ENCODE data around the gene SOCS1. TPM values are rescaled to one million over a fixed set of nuclear protein-coding genes. Genes with fewer than 3 reads are reported as not detected.

Gene SOCS1
- total RNA-seq, 1 donor from 2014 or later, result 7.4 TPM

DNA sequence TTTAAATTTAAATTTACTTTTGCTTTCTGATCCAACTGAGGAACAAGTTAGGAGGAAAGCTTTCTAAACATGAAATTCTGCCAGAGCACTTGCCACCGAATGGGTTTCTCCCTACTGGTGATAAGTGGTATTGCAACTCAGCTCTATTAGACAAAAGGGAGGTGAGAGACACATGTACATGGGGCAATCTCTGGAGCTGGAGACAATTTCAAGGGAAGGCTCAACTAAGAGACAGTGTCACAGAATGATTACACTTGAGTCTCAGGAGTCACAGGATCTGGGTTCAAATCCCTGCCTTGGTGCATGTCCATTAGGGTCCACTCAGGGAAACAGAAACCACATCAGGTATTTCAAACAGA lies 37.4 kb downstream of the SOCS1 start:
- Mint-ChIP-seq H3K4me1 (ENCODE audit: unreplicated experiment) (no peaks in the 10 kb centered on the region), H3K36me3 (ENCODE audit: low read depth, unreplicated experiment) (peaks cover 3% of the 10 kb centered on the region), H3K27me3 (ENCODE audit: unreplicated experiment) (peaks cover 5% of the 10 kb centered on the region), H3K9me3 (ENCODE audit: unreplicated experiment) (peaks cover 5% of the 10 kb centered on the region), H3K27ac (ENCODE audit: unreplicated experiment) (no peak overlapping the region), H3K4me3 (ENCODE audit: unreplicated experiment) (no peak overlapping the region)
- DNase-seq (ENCODE audit: low spot score), result no peak
- TF ChIP-seq, protein P1, sequence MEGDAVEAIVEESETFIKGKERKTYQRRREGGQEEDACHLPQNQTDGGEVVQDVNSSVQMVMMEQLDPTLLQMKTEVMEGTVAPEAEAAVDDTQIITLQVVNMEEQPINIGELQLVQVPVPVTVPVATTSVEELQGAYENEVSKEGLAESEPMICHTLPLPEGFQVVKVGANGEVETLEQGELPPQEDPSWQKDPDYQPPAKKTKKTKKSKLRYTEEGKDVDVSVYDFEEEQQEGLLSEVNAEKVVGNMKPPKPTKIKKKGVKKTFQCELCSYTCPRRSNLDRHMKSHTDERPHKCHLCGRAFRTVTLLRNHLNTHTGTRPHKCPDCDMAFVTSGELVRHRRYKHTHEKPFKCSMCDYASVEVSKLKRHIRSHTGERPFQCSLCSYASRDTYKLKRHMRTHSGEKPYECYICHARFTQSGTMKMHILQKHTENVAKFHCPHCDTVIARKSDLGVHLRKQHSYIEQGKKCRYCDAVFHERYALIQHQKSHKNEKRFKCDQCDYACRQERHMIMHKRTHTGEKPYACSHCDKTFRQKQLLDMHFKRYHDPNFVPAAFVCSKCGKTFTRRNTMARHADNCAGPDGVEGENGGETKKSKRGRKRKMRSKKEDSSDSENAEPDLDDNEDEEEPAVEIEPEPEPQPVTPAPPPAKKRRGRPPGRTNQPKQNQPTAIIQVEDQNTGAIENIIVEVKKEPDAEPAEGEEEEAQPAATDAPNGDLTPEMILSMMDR (IDR thresholded peaks at IDR 0.05; ENCODE audit: unreplicated experiment), result peak; percentile 86

DNA sequence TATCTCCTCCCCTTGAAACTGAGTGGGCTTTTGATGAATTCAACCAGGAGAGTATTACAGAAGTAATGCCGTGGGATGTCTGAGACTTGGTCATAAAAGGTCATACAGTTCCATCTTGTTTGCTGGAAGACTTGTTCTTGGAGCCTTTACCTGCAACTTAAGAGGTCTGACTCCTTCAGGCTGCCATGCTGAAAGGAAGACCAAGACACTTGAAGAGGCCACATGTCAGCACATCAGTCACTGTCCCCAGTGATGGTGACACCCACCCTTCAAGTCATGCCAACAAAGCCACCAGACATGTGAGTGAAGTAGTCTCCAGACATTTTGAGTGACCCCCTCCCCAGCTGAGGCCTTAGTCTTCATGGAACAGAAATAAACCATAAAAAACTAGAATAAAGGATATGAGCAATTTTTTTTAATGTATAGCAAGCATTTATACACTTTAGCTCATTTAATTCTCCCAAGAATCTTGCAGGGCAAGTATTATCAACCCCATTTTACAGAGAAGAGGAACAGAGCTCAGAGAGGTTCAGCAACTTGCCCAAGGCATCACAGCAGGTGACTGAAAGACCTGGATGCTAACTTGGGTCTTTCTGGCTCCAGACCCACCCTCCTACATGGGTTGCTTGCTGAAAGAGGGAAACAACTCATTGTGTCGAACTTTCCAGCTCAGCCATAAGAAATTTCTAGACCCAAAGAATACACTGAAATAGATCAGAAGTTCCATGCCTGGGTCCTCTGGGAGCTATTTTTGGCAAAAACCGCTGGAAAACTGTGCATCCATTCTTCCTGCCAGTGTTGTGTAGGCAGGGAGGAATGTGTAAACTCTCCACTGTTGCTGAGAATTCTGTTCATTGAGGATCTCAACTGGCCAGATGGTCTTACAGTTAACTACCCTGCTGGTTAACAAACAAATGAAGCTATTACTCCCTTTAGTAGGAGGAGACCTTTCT lies 38.1 kb downstream of the SOCS1 start:
- H3K27ac Mint-ChIP-seq (ENCODE audit: unreplicated experiment), result no peak overlapping the region
- no peak for DNase-seq (ENCODE audit: low spot score)
- peaks cover 5% of the 10 kb centered on the region for H3K27me3 Mint-ChIP-seq (ENCODE audit: unreplicated experiment)
- TF ChIP-seq, protein P1 (IDR thresholded peaks at IDR 0.05; ENCODE audit: unreplicated experiment), result no peak
- peaks cover 5% of the 10 kb centered on the region for H3K9me3 Mint-ChIP-seq (ENCODE audit: unreplicated experiment)
- H3K4me1 Mint-ChIP-seq (ENCODE audit: unreplicated experiment), result no peaks in the 10 kb centered on the region
- peak overlapping the region; percentile 25 for H3K4me3 Mint-ChIP-seq (ENCODE audit: unreplicated experiment)
- H3K36me3 Mint-ChIP-seq (ENCODE audit: low read depth, unreplicated experiment), result peaks cover 3% of the 10 kb centered on the region

DNA sequence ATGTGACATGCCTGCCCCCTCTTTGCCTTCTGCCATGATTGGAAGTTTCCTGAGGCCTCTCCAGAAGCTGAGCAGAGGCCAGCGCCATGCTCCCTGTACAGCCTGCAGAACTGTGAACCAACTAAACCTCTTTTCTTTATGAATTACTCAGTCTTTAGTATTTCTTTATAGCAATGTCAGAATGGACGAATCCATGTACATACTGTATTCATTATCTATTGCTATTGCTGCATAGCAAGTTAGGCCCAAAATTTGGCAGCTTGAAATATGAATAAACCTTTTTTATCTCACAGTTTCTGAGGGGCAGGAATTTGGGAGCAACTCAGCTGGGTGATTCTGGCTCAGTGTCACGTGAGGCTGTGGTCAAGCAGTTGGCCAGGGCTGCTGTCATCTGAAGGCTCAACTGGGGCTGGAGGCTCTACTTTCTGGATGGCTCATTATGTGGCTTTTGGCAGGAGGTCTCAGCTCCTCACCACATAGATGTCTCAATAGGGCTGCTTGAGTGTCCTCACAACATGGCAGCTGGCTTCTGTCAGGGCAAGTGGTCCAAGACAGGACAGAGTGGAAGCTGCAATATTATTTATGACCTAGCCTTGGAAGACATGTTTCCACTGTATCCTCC lies 40.0 kb downstream of the SOCS1 start:
- Mint-ChIP-seq H3K4me1 (ENCODE audit: unreplicated experiment) (no peaks in the 10 kb centered on the region), H3K27ac (ENCODE audit: unreplicated experiment) (no peak overlapping the region), H3K27me3 (ENCODE audit: unreplicated experiment) (peaks cover 6% of the 10 kb centered on the region), H3K36me3 (ENCODE audit: low read depth, unreplicated experiment) (peaks cover 3% of the 10 kb centered on the region), H3K9me3 (ENCODE audit: unreplicated experiment) (peaks cover 5% of the 10 kb centered on the region), H3K4me3 (ENCODE audit: unreplicated experiment) (no peak overlapping the region)
- DNase-seq (ENCODE audit: low spot score), result no peak
- TF ChIP-seq, protein P1 (IDR thresholded peaks at IDR 0.05; ENCODE audit: unreplicated experiment), result no peak

DNA sequence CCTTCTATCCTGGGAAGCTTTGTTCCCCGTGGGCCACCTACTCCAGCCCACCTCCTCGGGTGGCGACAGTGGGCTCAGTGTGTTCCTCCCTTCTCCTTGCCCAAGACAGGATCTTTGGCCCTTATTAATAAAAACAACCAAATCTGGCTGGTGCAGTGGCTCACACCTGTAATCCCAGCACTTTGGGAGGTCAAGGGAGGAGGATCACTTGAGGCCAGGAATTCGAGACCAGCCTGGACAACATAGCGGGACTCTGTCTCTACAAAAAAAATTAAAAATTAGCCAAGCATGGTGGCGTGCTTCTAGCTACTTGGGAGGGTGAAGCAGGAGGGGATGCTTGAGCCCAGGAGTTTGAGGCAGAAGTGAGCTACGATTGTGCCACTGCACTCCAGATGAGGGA lies 42.2 kb downstream of the SOCS1 start:
- DNase-seq (ENCODE audit: low spot score), result no peak
- TF ChIP-seq, protein P1 (IDR thresholded peaks at IDR 0.05; ENCODE audit: unreplicated experiment), result no peak
- H3K4me3 Mint-ChIP-seq (ENCODE audit: unreplicated experiment), result no peak overlapping the region
- no peak overlapping the region for H3K27ac Mint-ChIP-seq (ENCODE audit: unreplicated experiment)
- peaks cover 5% of the 10 kb centered on the region for H3K9me3 Mint-ChIP-seq (ENCODE audit: unreplicated experiment)
- H3K27me3 Mint-ChIP-seq (ENCODE audit: unreplicated experiment), result peaks cover 6% of the 10 kb centered on the region
- H3K4me1 Mint-ChIP-seq (ENCODE audit: unreplicated experiment), result no peaks in the 10 kb centered on the region
- peaks cover 2% of the 10 kb centered on the region for H3K36me3 Mint-ChIP-seq (ENCODE audit: low read depth, unreplicated experiment)

DNA sequence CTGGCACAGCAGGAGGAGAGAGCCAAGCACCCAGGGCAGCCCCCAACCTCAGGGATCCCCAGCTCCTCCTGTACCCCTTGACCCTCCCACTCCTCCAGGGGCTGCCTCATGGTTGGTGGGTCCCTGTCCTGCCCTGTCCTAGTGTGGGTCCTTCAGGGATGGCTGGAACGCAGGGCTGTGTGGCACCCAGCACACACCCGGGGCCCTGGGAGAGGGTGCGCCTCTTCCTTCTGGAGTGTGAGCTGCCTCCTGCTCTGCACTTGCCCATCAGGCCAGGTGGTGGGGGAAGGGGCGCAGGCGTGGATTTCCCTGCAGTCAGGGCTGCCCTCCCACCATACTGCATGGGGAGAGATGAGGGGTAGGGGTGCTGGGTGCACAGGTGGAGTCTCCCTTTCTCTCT lies 42.6 kb downstream of the SOCS1 start:
- Mint-ChIP-seq H3K27ac (ENCODE audit: unreplicated experiment) (no peak overlapping the region), H3K4me3 (ENCODE audit: unreplicated experiment) (no peak overlapping the region), H3K4me1 (ENCODE audit: unreplicated experiment) (no peaks in the 10 kb centered on the region), H3K36me3 (ENCODE audit: low read depth, unreplicated experiment) (no peaks in the 10 kb centered on the region), H3K27me3 (ENCODE audit: unreplicated experiment) (peaks cover 6% of the 10 kb centered on the region), H3K9me3 (ENCODE audit: unreplicated experiment) (peaks cover 5% of the 10 kb centered on the region)
- no peak for DNase-seq (ENCODE audit: low spot score)
- TF ChIP-seq, protein P1 (IDR thresholded peaks at IDR 0.05; ENCODE audit: unreplicated experiment), result no peak
